Right lobe of liver (tissue), 6 donors: ENCODE measurements around the gene LCP2. TPM values are rescaled to one million over a fixed set of nuclear protein-coding genes. Genes with fewer than 3 reads are reported as not detected.

ENCODE experiments used
- ATAC-seq, 4 donors: fragments of 200-7000 bp; cut with Tn5 transposase; one replicate each; pipeline ENCODE4 v1.9.1; 2020; ENCODE audit warnings: mild to moderate bottlenecking in 4 of 4, moderate library complexity in 4 of 4
- DNase-seq, 3 donors: peaks; one replicate each; pipeline ENCODE4 v3.0.0-alpha.2; 2020
- H3K27ac ChIP-seq, 3 donors: fragments of 200-600 bp; one replicate each; pipeline ENCODE4 v1.8.0; 2022
- H3K27me3 ChIP-seq, 2 donors: fragments of 200-600 bp; one replicate each; pipeline ENCODE4 v1.8.0; 2022
- H3K36me3 ChIP-seq, 4 donors: fragments of 200-600 bp; sonication (generic) in 1 of 4; one replicate each; pipeline versions ENCODE4 v1.5.1 to v1.8.0; 2017 to 2022; ENCODE audit warnings: control low read depth in 1 of 4
- H3K4me1 ChIP-seq, 4 donors: fragments of 200-600 bp; sonication (generic) in 1 of 4; one replicate each; pipeline versions ENCODE4 v1.5.1 to v1.8.0; 2017 to 2022; ENCODE audit warnings: control low read depth in 1 of 4
- H3K4me3 ChIP-seq, 3 donors: fragments of 200-600 bp; one replicate each; pipeline ENCODE4 v1.8.0; 2022
- H3K9me3 ChIP-seq, 4 donors: fragments of 200-600 bp; sonication (generic) in 1 of 4; one replicate each; pipeline versions ENCODE4 v1.5.1 to v1.8.0; 2017 to 2022; ENCODE audit warnings: control low read depth in 1 of 4
- CTCF ChIP-seq, 4 donors: fragments of 200-600 bp in 3 of 4; fragments of 450-650 bp in 1 of 4; IDR thresholded peaks; one replicate each; pipeline versions ENCODE4 v1.5.1 to v1.8.0; 2016 to 2022; ENCODE audit warnings: antibody characterized with exemption in 4 of 4, mild to moderate bottlenecking in 2 of 4
- POLR2A ChIP-seq: fragments of 450-650 bp; IDR thresholded peaks from one replicate; pipeline ENCODE4 v1.6.1; 2017; ENCODE audit warnings: antibody characterized with exemption, mild to moderate bottlenecking
- WGBS: methylation state at CpG from one replicate; pipeline ENCODE4 v1.1.6; 2018; ENCODE audit warnings: low coverage, low lambda C conversion rate; ENCODE audit not compliant: insufficient coverage; ENCODE audit errors: missing lambda C conversion rate; 5-methylcytosine and 5-hydroxymethylcytosine counted together
- intact Hi-C, 2 donors: fragments of 100-400 bp; cut with DNase I; formaldehyde crosslinking; loops; one replicate each; pipeline versions ENCODE4 v1.11.2 to v1.14.1; 2022
- total RNA-seq, 6 experiments: library from RNA; depleted of rRNA in 2 of 6; stranded (reverse); fragments of >200 nt in 2 of 6; fragmentation: NEBNext Ultra II Directional in 3 of 6; extraction: Animal tissue kit (Norgen Biotek cat#: 25700) in 3 of 6; gene quantifications; one replicate each; pipeline versions ENCODE4 v1.1.0 to v1.2.4, GENCODE V29; 2016 to 2023
- donor health status: DM: no; HTN: yes; CAD: no.
- donor health status: DM: no; HTN: no; CAD: no.
- donor health status: DM: no; HTN: no; CAD: no.
- donor health status: DM: no; HTN: yes; CAD: no.
- donor health status: DM: no; HTN: yes; CAD: no.

Gene LCP2
- total RNA-seq, 6 experiments from 2014 or later, result 4.4 to 20.5 (median 10.1) TPM

DNA sequence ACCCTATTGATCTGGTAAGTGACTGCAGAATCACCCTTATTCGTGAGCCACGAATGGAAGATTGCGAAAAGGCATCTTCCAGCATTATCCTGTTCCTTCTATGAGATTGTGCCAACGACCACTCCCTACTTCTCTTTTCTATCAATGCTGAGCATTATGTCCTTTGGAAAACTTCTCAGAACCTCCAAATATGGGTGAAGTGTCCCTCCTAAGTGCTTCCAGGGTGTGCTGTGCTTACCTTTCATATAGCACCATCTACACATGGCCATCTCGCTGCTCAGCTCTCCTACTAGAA is 14.7 kb upstream of the LCP2 start:
- 32% methylated on average over 3 of the region's 5 CpGs for WGBS
- TF ChIP-seq CTCF (IDR thresholded peaks at IDR 0.05) (no peak), POLR2A (no peak)
- Histone ChIP-seq H3K9me3 (no peaks in the 10 kb centered on the region), H3K27ac (no peak overlapping the region), H3K27me3 (no peaks in the 10 kb centered on the region), H3K4me1 (no peaks in the 10 kb centered on the region), H3K36me3 (no peaks in the 10 kb centered on the region), H3K4me3 (no peak overlapping the region)
- DNase-seq (no peak), ATAC-seq (no peak)
- intact Hi-C loops, result no loop called here

- intact Hi-C loops, result no loop called here
- TF ChIP-seq POLR2A (no peak), CTCF (IDR thresholded peaks at IDR 0.05) (no peak)
- no peaks in the 10 kb centered on the region for H3K9me3 ChIP-seq
- H3K4me1 ChIP-seq, result no peaks in the 10 kb centered on the region
- H3K27ac ChIP-seq, result no peak overlapping the region
- no peaks in the 10 kb centered on the region for H3K27me3 ChIP-seq
- ATAC-seq, result no peak
- no peak overlapping the region for H3K4me3 ChIP-seq
- 42% methylated on average over 7 of the region's 7 CpGs for WGBS
- H3K36me3 ChIP-seq, result no peaks in the 10 kb centered on the region
- DNase-seq, result no peak
These were observed 14.1 kb upstream of the LCP2 start for GRCh38 chr5:170311511-170312300.

DNA sequence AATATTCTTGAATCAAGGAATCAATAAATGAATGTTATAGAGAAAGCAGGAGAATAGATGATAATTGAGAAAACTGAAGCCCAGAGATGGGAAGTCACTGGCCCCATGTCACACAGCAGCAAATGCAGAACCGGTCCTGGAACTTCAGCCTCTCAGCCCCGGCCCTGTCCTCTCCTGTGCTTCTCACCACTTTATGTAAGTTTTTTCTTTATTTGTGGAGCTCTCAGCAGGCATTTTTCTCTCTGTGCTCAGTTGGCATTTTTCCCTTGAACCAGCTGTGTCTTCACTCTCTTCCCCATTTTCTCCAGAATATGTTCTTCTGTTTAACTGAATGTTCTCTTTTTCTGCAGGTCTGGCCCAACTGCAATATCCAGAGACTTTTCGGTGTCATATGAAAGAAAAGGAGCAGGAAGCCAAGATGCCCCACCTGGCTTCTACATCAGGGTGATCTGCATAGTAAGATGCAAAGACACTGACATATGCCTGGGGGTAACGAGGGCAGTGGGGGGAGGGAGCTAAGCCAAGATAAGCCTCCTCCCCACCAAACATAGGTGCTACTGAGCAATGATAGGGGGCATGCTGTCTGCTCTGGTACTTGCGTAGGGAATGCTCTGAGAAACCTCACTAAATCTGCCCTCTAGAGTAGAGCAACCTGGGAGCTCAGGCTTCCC is 12.8 kb upstream of the LCP2 start:
- Histone ChIP-seq H3K4me3 (no peak overlapping the region), H3K9me3 (no peaks in the 10 kb centered on the region), H3K27me3 (no peaks in the 10 kb centered on the region), H3K36me3 (no peaks in the 10 kb centered on the region), H3K27ac (no peak overlapping the region), H3K4me1 (no peaks in the 10 kb centered on the region)
- intact Hi-C loops, result no loop called here
- TF ChIP-seq CTCF (IDR thresholded peaks at IDR 0.05) (no peak), POLR2A (no peak)
- no peak for ATAC-seq
- whole genome bisulfite sequencing, result 46% methylated on average over 4 of the region's 5 CpGs
- DNase-seq, result no peak

DNA sequence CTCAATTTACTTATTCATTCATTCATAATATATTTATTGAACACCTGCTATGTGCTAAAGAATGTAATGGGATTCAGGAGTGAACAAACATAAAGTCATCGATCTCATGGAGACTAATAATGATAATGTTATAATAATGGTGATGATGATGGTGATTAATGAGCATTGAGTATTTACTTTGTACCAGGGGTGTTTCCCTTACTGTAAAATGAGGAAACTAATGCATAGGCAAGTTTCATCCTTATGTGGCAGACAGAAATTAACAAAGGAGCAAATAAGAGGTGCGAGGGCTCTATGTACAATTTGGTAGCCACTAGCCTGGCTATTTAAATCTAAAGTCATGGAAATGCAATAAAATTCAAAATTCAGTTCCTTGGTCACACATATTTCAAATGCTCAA is 11.1 kb upstream of the LCP2 start:
- H3K27ac ChIP-seq, result no peak overlapping the region

More for the DNA sequence above, 11.1 kb upstream of the LCP2 start:
- WGBS, result 75% methylated on average over 2 of the region's 2 CpGs
- DNase-seq, result no peak
- no peak for TF ChIP-seq CTCF (IDR thresholded peaks at IDR 0.05)
- TF ChIP-seq POLR2A, result no peak
- Histone ChIP-seq H3K4me3 (no peak overlapping the region), H3K36me3 (no peaks in the 10 kb centered on the region), H3K4me1 (no peaks in the 10 kb centered on the region), H3K27me3 (no peaks in the 10 kb centered on the region), H3K9me3 (no peaks in the 10 kb centered on the region)
- ATAC-seq, result no peak
- intact Hi-C loops, result no loop called here
